Measurements from ENCODE around the gene JAZF1.

Gene JAZF1

GRCh38 chr7:27996141-27996540 is 184.5 kb downstream of the JAZF1 start:
- TF ChIP-seq CTCF (IDR thresholded peaks at IDR 0.05) = no peak

DNA sequence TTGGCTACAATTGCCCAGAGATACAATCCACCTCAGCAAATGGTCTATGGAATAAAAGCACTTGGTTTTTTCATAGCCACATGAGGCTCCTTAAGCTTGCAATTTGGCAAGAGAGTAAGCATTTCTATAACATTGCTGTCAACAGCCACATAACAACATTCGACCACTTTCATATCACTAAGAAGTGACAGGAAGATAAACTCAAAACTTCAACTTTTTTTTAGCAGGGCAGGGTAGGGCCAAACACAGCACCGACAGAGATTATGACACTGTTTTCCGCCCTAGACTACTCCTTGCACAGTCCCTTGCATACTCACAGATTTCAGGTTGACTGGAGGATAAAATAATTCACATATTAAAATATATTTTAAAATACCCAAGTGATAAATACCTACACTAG is 185.4 kb downstream of the JAZF1 start:
- DNase-seq = no peak
- Histone ChIP-seq H3K27me3 (no peaks in the 10 kb centered on the region), H3K9me3 (no peaks in the 10 kb centered on the region), H3K27ac (no peak overlapping the region), H3K4me1 (peaks cover 0 to 37% (median 13%) of the 10 kb centered on the region in 4 donors), H3K36me3 (no peaks in the 10 kb centered on the region), H3K4me3 (no peak overlapping the region)
- intact Hi-C loops (cut with DNase I; ENCODE audit: low total_unique reads) = no loop called here
- TF ChIP-seq CTCF (IDR thresholded peaks at IDR 0.05) = no peak

More at GRCh38 chr7:27996141-27996540, 184.5 kb downstream of the JAZF1 start:
- no peak for DNase-seq
- Histone ChIP-seq H3K4me3 (no peak overlapping the region), H3K4me1 (peaks cover 0 to 34% (median 13%) of the 10 kb centered on the region in 4 donors), H3K9me3 (no peaks in the 10 kb centered on the region), H3K36me3 (no peaks in the 10 kb centered on the region), H3K27ac (no peak overlapping the region), H3K27me3 (no peaks in the 10 kb centered on the region)
- intact Hi-C loops (cut with DNase I; ENCODE audit: low total_unique reads) = no loop called here

- DNase-seq = no peak
- peaks cover 0 to 37% (median 13%) of the 10 kb centered on the region in 4 donors for H3K4me1 ChIP-seq
- no peak overlapping the region for H3K27ac ChIP-seq
- H3K27me3 ChIP-seq = no peaks in the 10 kb centered on the region
- no peak for TF ChIP-seq CTCF (IDR thresholded peaks at IDR 0.05)
- intact Hi-C loops (cut with DNase I; ENCODE audit: low total_unique reads) = no loop called here
- no peaks in the 10 kb centered on the region for H3K9me3 ChIP-seq
- H3K4me3 ChIP-seq = no peak overlapping the region
- H3K36me3 ChIP-seq = no peaks in the 10 kb centered on the region
These were observed 186.0 kb downstream of the JAZF1 start for GRCh38 chr7:27994639-27995038.

- H3K4me3 ChIP-seq = no peak overlapping the region
These were observed 187.7 kb downstream of the JAZF1 start for GRCh38 chr7:27992755-27993493.

DNA sequence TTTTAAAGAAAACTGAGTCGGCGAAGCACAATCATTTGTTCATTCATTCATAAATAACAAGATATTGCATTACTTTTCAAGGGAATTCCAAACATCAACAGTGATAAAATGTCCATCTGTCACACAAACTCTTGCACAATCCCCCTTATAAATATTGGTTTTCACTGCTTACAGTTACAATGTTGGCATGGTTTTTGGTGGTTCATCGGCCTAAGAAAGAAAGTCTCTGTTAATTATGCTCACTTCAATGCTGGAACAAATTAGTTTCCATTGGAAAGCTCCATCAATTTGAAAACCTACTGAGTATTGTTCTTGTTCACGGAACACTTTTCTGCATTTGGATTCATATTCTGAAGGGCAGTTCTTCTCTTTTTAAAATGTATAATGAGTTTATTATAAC is 188.5 kb downstream of the JAZF1 start:
- H3K36me3 ChIP-seq = no peaks in the 10 kb centered on the region
- no peak for TF ChIP-seq CTCF (IDR thresholded peaks at IDR 0.05)
- no peaks in the 10 kb centered on the region for H3K9me3 ChIP-seq
- intact Hi-C loops (cut with DNase I; ENCODE audit: low total_unique reads) = no loop called here
- H3K4me3 ChIP-seq = no peak overlapping the region
- H3K27ac ChIP-seq = no peak overlapping the region
- H3K27me3 ChIP-seq = no peaks in the 10 kb centered on the region
- no peak for DNase-seq
- H3K4me1 ChIP-seq = peaks cover 0 to 37% (median 13%) of the 10 kb centered on the region in 4 donors

More at GRCh38 chr7:27992755-27993493, 187.7 kb downstream of the JAZF1 start:
- TF ChIP-seq CTCF (IDR thresholded peaks at IDR 0.05) = no peak
- Histone ChIP-seq H3K9me3 (no peaks in the 10 kb centered on the region), H3K27ac (no peak overlapping the region), H3K36me3 (no peaks in the 10 kb centered on the region), H3K4me1 (peaks cover 0 to 37% (median 13%) of the 10 kb centered on the region in 4 donors), H3K27me3 (no peaks in the 10 kb centered on the region)
- DNase-seq = no peak
- intact Hi-C loops (cut with DNase I; ENCODE audit: low total_unique reads) = no loop called here

Data from tibial artery (tissue), 4 donors.